ENCODE data around the gene CALM3. TPM values are rescaled to one million over a fixed set of nuclear protein-coding genes. Genes with fewer than 3 reads are reported as not detected.
"Not testable (repeated sequence)": the region's sequence is repeated elsewhere in the genome, so short reads cannot be mapped to it uniquely, and the experiment has no call there.

Gene CALM3
- total RNA-seq (2014; rRNA removed; shearing (Covaris generic)) = 103 and 145 TPM in 2 replicates

GRCh38 chr19:46601318-46602224 lies at the start of gene CALM3:
TSS of gene CALM3 (plus strand) at chr19:46601330. CDS start at chr19:46601435, 105 bp downstream.
- DNase-seq (ENCODE audit: low spot score) = no peak

- DNase-seq (ENCODE audit: low spot score) = no peak
Measured at GRCh38 chr19:46552891-46553290, 48.2 kb upstream of the CALM3 start.

- DNase-seq (ENCODE audit: low spot score) = no peak
Measured at GRCh38 chr19:46554161-46554560, 47.0 kb upstream of the CALM3 start.

GRCh38 chr19:46555628-46556280 lies 45.4 kb upstream of the CALM3 start:
- no peak for DNase-seq (ENCODE audit: low spot score)

- DNase-seq (ENCODE audit: low spot score) = not testable (repeated sequence)
Measured at GRCh38 chr19:46556471-46556870, 44.7 kb upstream of the CALM3 start.

DNA sequence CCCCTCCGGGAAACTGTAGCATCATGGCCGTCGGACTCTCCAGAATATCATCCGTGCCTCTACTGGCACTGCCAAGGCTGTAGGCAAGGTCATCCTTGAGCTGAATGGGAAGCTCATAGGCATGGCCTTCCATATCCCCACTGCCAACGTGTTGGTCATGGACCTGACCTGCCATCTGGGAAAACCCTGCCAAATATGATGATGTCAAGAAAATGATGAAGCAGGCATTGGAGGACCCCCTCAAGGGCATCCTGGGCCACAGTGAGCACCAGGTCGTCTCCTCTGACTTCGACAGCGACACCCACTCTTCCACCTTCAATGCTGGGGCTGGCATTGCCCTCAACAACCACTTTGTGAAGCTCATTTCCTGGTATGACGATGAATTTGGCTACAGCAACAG lies 41.9 kb upstream of the CALM3 start:
- DNase-seq (ENCODE audit: low spot score) = no peak

GRCh38 chr19:46559675-46560074 lies 41.5 kb upstream of the CALM3 start:
- DNase-seq (ENCODE audit: low spot score) = not testable (repeated sequence)

GRCh38 chr19:46564701-46565100 lies 36.4 kb upstream of the CALM3 start:
- DNase-seq (ENCODE audit: low spot score) = no peak

- DNase-seq (ENCODE audit: low spot score) = peak; percentile 2
Measured at GRCh38 chr19:46571495-46571894, 29.6 kb upstream of the CALM3 start.

DNA sequence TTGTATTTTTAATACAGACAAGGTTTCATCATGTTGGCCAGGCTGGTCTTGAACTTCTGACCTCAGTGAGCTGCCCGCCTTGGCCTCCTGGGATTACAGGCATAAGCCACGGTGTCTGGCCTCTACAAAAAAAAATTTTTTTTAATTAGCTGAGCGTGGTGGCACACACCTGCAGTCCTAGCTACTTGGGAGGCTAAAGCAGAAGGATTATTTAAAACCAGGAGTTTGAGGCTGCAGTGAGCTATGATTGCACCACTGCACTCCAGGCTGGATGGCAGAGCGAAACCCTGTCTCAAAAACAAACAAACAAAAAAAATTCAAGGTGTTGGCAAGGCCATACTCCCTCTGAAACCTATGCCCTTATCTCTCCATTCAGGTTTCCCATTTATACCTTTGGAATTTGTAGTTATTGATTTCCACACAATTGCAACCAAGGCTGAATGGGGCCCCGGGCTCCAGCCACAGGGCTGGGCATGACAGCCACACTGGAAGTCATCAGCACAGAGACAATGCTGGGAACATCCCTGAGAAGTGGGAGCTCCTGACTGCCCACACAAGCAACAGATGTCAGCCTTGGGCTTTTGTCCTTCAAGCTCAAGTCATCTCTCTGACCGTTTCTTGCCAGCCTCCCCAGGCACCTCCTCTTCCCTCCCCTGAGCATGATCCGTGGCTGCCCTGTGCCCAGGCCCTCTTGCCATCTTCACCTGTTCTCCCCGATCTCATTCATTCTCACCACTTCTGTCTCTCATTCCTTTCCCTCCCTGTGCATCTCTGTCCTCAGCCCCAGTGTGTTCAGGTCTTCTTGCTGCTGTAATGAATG lies 27.2 kb upstream of the CALM3 start:
- no peak for DNase-seq (ENCODE audit: low spot score)

- DNase-seq (ENCODE audit: low spot score) = no peak
Measured at GRCh38 chr19:46574533-46574932, 26.6 kb upstream of the CALM3 start.

DNA sequence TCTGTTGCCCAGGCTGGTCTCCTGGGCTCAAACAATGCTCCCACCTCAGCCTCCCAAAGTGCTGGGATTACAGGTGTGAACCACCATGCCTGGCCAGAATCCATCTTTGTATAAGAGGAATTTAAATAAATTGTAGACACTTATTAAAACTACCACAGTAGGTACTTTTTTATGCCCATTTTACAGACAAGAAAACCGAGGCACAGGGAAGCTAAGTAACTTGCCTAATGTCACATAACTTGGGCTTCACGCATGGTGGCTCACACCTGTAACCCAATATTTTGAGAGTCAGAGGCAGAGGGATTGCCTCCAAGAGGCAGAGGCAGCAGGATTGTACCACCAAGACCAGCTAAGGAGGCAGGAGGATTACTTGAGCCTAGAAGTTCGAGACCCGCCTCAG lies 22.7 kb upstream of the CALM3 start:
- no peak for DNase-seq (ENCODE audit: low spot score)

GRCh38 chr19:46579361-46579879 lies 21.7 kb upstream of the CALM3 start:
- DNase-seq (ENCODE audit: low spot score) = peak; percentile 4

DNA sequence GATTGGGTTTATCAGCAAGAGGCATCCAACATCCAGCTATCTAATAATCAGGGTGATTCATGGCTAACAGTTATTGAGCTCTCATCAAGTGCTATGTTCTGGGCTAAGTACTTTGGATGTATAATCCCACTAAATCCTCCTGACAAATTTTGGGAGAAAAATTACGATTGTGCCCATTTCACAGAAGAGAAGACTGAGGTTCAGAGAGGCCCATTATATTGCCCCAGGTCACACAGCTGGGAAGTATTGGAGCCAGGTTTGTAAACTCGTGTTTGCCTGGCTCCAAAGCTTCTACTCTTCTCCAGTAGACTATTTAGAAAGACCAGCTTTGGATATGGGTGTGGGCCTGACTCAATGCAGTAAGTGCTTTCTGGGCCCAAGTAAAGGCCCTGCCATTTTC lies 20.9 kb upstream of the CALM3 start:
- no peak for DNase-seq (ENCODE audit: low spot score)

GRCh38 chr19:46585539-46585938 lies 15.6 kb upstream of the CALM3 start:
- DNase-seq (ENCODE audit: low spot score) = no peak

DNA sequence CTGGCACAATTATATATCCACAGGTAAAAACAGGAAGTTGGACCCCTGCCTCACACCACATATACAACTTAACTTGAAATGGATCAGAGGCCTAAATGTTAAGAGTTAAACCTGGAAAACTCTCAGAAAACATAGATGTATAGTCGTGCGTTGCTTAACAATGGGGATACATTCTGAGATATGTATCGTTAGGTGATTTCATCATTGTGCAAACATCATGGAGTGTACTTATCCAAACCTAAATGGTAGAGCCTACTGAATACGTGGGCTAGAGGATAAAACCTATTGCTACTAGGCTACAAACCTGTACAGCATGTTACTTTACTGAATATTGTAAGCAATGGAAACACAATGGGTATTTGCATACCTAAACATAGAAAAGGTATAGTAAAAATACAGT lies 14.8 kb upstream of the CALM3 start:
- DNase-seq (ENCODE audit: low spot score) = no peak

GRCh38 chr19:46587861-46588260 lies 13.3 kb upstream of the CALM3 start:
- DNase-seq (ENCODE audit: low spot score) = no peak

DNA sequence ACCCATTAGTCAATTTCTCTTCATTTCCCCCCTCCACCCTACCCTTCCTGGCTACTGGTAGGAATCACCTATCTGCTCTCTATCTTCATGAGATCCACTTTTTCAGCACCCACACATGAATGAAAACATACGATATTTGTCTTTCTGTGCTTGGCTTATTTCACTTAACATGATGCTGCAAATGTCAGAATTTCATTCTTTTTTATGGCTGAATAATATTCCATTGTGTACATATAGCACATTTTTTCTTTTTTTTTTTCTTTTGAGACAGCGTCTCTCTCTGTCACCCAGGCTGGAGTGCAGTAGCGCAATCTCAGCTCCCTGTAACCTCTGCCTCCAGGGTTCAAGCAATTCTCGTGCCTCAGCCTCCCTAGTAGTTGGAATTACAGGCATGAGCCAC lies 9.9 kb upstream of the CALM3 start:
- DNase-seq (ENCODE audit: low spot score) = no peak

DNA sequence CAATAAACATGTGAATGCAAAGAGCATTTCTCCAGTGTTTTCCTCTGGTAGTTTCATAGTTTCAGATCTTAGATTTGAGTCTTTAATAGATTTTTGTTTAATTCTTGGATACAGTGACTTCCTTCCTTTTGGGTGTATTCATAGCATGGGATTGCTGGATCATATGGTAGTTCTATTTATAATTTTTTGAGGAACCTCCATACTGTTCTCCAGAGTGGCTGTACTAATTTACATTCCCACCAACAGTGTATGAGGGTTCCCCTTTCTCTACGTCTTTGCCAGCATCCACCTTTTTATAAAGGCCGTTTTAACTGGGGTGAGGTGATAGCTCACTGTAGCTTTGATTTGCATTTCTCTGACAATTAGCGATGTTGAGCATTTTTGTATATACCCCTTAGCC lies 9.3 kb upstream of the CALM3 start:
- DNase-seq (ENCODE audit: low spot score) = no peak

DNA sequence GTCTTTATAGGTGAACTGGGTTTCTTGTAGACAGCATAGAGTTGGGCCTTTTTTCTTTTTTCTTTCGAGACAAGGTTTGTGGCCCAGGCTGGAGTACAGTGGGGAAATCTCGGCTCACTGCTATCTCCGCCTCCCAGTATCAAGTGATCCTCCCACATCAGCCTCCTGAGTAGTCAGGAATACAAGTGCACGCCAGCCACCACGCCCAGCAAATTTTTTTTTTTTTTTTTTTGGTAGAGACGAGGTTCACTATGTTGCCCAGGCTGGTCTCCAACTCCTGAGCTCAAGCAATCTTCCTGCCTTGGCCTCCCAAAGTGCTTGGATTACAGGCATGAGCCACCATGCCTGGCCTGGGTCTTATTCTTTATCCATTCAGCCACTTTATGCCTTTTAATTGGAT lies 5.1 kb upstream of the CALM3 start:
- no peak for DNase-seq (ENCODE audit: low spot score)

GRCh38 chr19:46598372-46598917 lies 2.7 kb upstream of the CALM3 start:
- DNase-seq (ENCODE audit: low spot score) = no peak

Measured in A172 (cell line).